K562 (cell line): ENCODE data around the gene SCAPER. TPM values are rescaled to one million over a fixed set of nuclear protein-coding genes. Genes with fewer than 3 reads are reported as not detected.

Source experiments
- ATAC-seq: fragments of 200-7000 bp; cut with Tn5 transposase; 3 replicates; pipeline ENCODE4 v1.9.1; 2020; ENCODE audit warnings: moderate library complexity
- BruUV-seq: library from RNA; stranded (reverse); fragments of 400-500 nt; replicated peaks from 2 replicates; lab custom pipeline; 2021; lab: Mats Ljungman, UMichigan
- CTCF ChIA-PET: fragments of 300-600 bp; formaldehyde crosslinking; extraction: SDS; loops from one replicate; lab custom pipeline; 2021; ENCODE audit warnings: low intra/inter-chr PET ratio; lab: Yijun Ruan, JAX
- POLR2A ChIA-PET: fragments of 300-600, 350-650 bp; sonication (Branson Sonifier 250); formaldehyde crosslinking; extraction: SDS; loops from one replicate; lab custom pipeline; 2021; ENCODE audit warnings: antibody characterized with exemption, inconsistent platforms; lab: Yijun Ruan, JAX
- DNase-seq, 4 experiments: peaks; one replicate each; pipeline versions ENCODE4 v3.0.0 to v3.0.0-alpha.2; 2011 to 2018; ENCODE audit warnings: low spot score in 3 of 4, mixed read lengths in 3 of 4; ENCODE audit errors: extremely low read depth in 1 of 4
- FAIRE-seq: peaks from 2 replicates; lab custom pipeline; 2011; peaks lifted over from hg19 to GRCh38; lab: Jason Lieb, UNC
- H2AFZ ChIP-seq: 2 replicates; pipeline ENCODE4 v1.6.0; 2011; ENCODE audit warnings: low read depth, low read length, control low read depth, inconsistent platforms
- H3K27ac ChIP-seq: fragments of 200-600 bp; 3 replicates; pipeline ENCODE4 v1.8.0; 2011; ENCODE audit warnings: low read depth, mild to moderate bottlenecking, control low read depth, inconsistent platforms, low read length, moderate library complexity, mixed read lengths; ENCODE audit errors: extremely low read depth
- H3K27me3 ChIP-seq, 2 experiments: fragments of 300-600 bp in 1 of 2; 2 replicates in 1 of 2; 3 replicates in 1 of 2; pipeline versions ENCODE4 v1.6.0 to v1.8.0; 2011; ENCODE audit warnings: inconsistent platforms in 2 of 2, low read length in 2 of 2, mild to moderate bottlenecking in 1 of 2, mixed read lengths in 1 of 2, moderate library complexity in 1 of 2; ENCODE audit not compliant: control insufficient read depth in 2 of 2, insufficient read depth in 2 of 2
- H3K36me3 ChIP-seq: fragments of 300-600 bp; 3 replicates; pipeline ENCODE4 v1.8.0; 2011; ENCODE audit warnings: mild to moderate bottlenecking, low read length, inconsistent platforms; ENCODE audit not compliant: control insufficient read depth, insufficient read depth
- H3K4me1 ChIP-seq, 2 experiments: fragments of 200-600 bp in 1 of 2; replicated peaks in 1 of 2; 2 replicates in 1 of 2; 3 replicates in 1 of 2; pipeline versions ENCODE4 v1.5.1 to v1.8.0; 2011; ENCODE audit warnings: inconsistent platforms in 2 of 2, low read length in 2 of 2, mild to moderate bottlenecking in 1 of 2, mixed read lengths in 1 of 2, moderate library complexity in 1 of 2; ENCODE audit not compliant: control insufficient read depth in 2 of 2, insufficient read depth in 2 of 2
- H3K4me2 ChIP-seq: 2 replicates; pipeline ENCODE4 v1.6.1; 2011; ENCODE audit warnings: low read length, control low read depth, inconsistent platforms, mixed read lengths; ENCODE audit not compliant: insufficient read depth
- H3K4me3 ChIP-seq: fragments of 200-600 bp; sonication (generic), shearing (Covaris generic); 2 replicates; pipeline ENCODE4 v1.5.1; 2016; ENCODE audit warnings: control low read depth, inconsistent platforms
- H3K79me2 ChIP-seq: fragments of 200-600 bp; 3 replicates; pipeline ENCODE4 v1.8.0; 2011; ENCODE audit warnings: low read length, inconsistent platforms; ENCODE audit not compliant: control insufficient read depth, insufficient read depth
- H3K9ac ChIP-seq, 2 experiments: 2 replicates each; pipeline versions ENCODE4 v1.6.0 to v1.6.1; 2011; ENCODE audit warnings: low read depth in 2 of 2, low read length in 2 of 2, control low read depth in 1 of 2, inconsistent platforms in 1 of 2, mild to moderate bottlenecking in 1 of 2, mixed read lengths in 1 of 2; ENCODE audit not compliant: insufficient read depth in 1 of 2
- H3K9me1 ChIP-seq: one replicate; pipeline ENCODE4 v1.6.0; 2011; ENCODE audit warnings: inconsistent platforms, mild to moderate bottlenecking, low read length, moderate library complexity; ENCODE audit not compliant: control insufficient read depth, insufficient read depth
- H3K9me3 ChIP-seq: replicated peaks from 2 replicates; pipeline ENCODE4 v1.5.1; 2011; ENCODE audit warnings: low read depth, low read length, inconsistent platforms; ENCODE audit not compliant: control insufficient read depth, insufficient read depth
- H4K20me1 ChIP-seq: replicated peaks from 2 replicates; pipeline ENCODE4 v1.6.1; 2011; ENCODE audit warnings: low read length, inconsistent platforms, mixed read lengths; ENCODE audit not compliant: control insufficient read depth, insufficient read depth
- DIDO1 ChIP-seq: fragments of 450-650 bp; IDR thresholded peaks from 2 replicates; pipeline ENCODE4 v1.6.1; 2016; ENCODE audit warnings: low read depth, missing biosample characterization, missing genetic modification characterization
- KAT2B ChIP-seq: IDR thresholded peaks from one replicate; pipeline ENCODE4 v1.6.1; 2012; ENCODE audit warnings: low read depth, mild to moderate bottlenecking, control low read depth, inconsistent platforms, low read length, moderate library complexity
- L3MBTL2 ChIP-seq: fragments of 450-650 bp; IDR thresholded peaks from 2 replicates; pipeline ENCODE4 v1.6.1; 2016; ENCODE audit warnings: mild to moderate bottlenecking, moderate library complexity
- MAZ ChIP-seq, 2 experiments: fragments of 450-650 bp in 1 of 2; sonication (generic) in 1 of 2; formaldehyde crosslinking; IDR thresholded peaks in 1 of 2; conservative IDR thresholded peaks in 1 of 2; 2 replicates each; pipeline versions ENCODE4 v1.4.0 to v1.5.0; 2020; ENCODE audit warnings: mild to moderate bottlenecking in 1 of 2, missing genetic modification reagents in 1 of 2
- RCOR1 ChIP-seq, 2 experiments: IDR thresholded peaks; 2 replicates each; pipeline ENCODE4 v1.6.1; 2012; ENCODE audit warnings: low read depth in 2 of 2, low read length in 2 of 2, borderline replicate concordance in 1 of 2, improper control_type of control experiment in 1 of 2
- RHOXF2B ChIP-seq: fragments of 250-450 bp; sonication (Bioruptor Pico); conservative IDR thresholded peaks from 2 replicates; pipeline ENCODE4 v1.5.1; 2021
- SIN3B ChIP-seq: fragments of 450-650 bp; IDR thresholded peaks from 2 replicates; pipeline ENCODE4 v1.6.1; 2017; ENCODE audit warnings: low read depth, mild to moderate bottlenecking, moderate library complexity
- ZBTB5 ChIP-seq: fragments of 450-650 bp; IDR thresholded peaks from 2 replicates; pipeline ENCODE4 v1.6.1; 2017; ENCODE audit warnings: antibody characterized with exemption
- ZNF398 ChIP-seq: fragments of 250-450 bp; sonication (Bioruptor Pico); IDR thresholded peaks from 2 replicates; pipeline ENCODE4 v1.8.0; 2021; ENCODE audit warnings: moderate library complexity, mild to moderate bottlenecking, inconsistent platforms
- ZNF699 ChIP-seq: fragments of 250-450 bp; sonication (Bioruptor Pico); IDR thresholded peaks from 2 replicates; pipeline ENCODE4 v1.8.0; 2021; ENCODE audit warnings: mild to moderate bottlenecking, moderate library complexity; ENCODE audit not compliant: insufficient replicate concordance
- in situ Hi-C: fragments of 300-500 bp; cut with MboI; formaldehyde crosslinking; loops from 4 replicates; pipeline ENCODE4 v1.15.0; 2018; ENCODE audit warnings: inconsistent platforms, mixed read lengths
- intact Hi-C: fragments of 100-400 bp; cut with micrococcal nuclease; formaldehyde crosslinking; loops from 2 replicates; pipeline ENCODE4 v1.14.2; 2022
- polyA plus RNA-seq, 8 experiments: library from polyadenylated mRNA; depleted of rRNA in 4 of 8; stranded (reverse) in 5 of 8; unstranded in 3 of 8; fragments of >200 nt; fragmentation: Nextera tagmentation in 2 of 8; fragmentation: Illumina TruSeq in 1 of 8; extraction: Ambion mirVana in 2 of 8; extraction: Trizol in 1 of 8; gene quantifications; 2 replicates each; pipeline versions ENCODE4 v1.2.1 to v1.2.3, GENCODE V29; 2011 to 2014; ENCODE audit warnings: inconsistent platforms in 1 of 8, missing spikeins in 1 of 8
- total RNA-seq, 7 experiments: library from RNA; depleted of rRNA in 6 of 7; stranded (reverse); fragments of >200 nt in 6 of 7; fragmentation: Illumina TruSeq in 2 of 7; extraction: Trizol in 2 of 7; gene quantifications; 2 replicates each; pipeline versions ENCODE4 v1.2.1 to v1.2.3, GENCODE V29; 2011 to 2021; ENCODE audit warnings: low replicate concordance in 1 of 7

The SCAPER gene
- total and polyA plus RNA-seq, 9 of the 15 experiments (the other 6 are each of a cell fraction or from before 2014, with no cell fraction given), result 1.3 to 5.7 (median 3.2) TPM

- Histone ChIP-seq H3K79me2 (no peaks in the 10 kb centered on the region), H3K4me1 (no peaks in the 10 kb centered on the region), H3K9me1 (no peaks in the 10 kb centered on the region), H3K4me3 (no peak overlapping the region), H3K9ac (no peak overlapping the region), H3K27ac (no peak overlapping the region), H2AFZ (no peak overlapping the region), H3K36me3 (no peaks in the 10 kb centered on the region), H3K27me3 (no peaks in the 10 kb centered on the region; a peak in 1 of 5 replicates), H3K4me2 (no peak overlapping the region), H4K20me1 (no peaks in the 10 kb centered on the region), H3K9me3 (no peaks in the 10 kb centered on the region)
- ATAC-seq, result no peak
- POLR2A ChIA-PET, result interaction anchor here (0.8 to 1.5 kb wide), 2 partner anchors 8 to 10 kb away, joined by 3 read pairs; no protein-coding TSS in a partner anchor
- intact Hi-C loops (no loop called here), in situ Hi-C loops (no loop called here)
- DNase-seq, result no peak
- no TSS peak for BruUV-seq
- no peak for TF ChIP-seq MAZ (CRISPR knock-in tag; conservative IDR thresholded peaks at IDR 0.05 in 1 of 2, IDR thresholded peaks at IDR 0.05 in 1 of 2)
- no peak for TF ChIP-seq RCOR1 (IDR thresholded peaks at IDR 0.05; ENCODE audit: borderline replicate concordance in 1 of 2, low read depth in 2 of 2, low read length in 2 of 2)
- TF ChIP-seq L3MBTL2, result no peak
- no peak for TF ChIP-seq RHOXF2B (CRISPR knock-in tag)
- no peak for TF ChIP-seq ZNF699 (CRISPR knock-in tag)
- no peak for TF ChIP-seq ZBTB5
- no peak for TF ChIP-seq ZNF398 (CRISPR knock-in tag)
- no peak for TF ChIP-seq DIDO1 (tag)
- TF ChIP-seq SIN3B, result no peak
- no peak for TF ChIP-seq KAT2B
- FAIRE-seq, result no peak
- CTCF ChIA-PET, result no interaction called here
These were observed 387.2 kb downstream of the SCAPER start for GRCh38 chr15:76517910-76518309.
